Suppressor macrophage (primary cell): ENCODE data around the gene CCDC136.

ENCODE experiments used
- DNase-seq, 4 experiments: peaks; one replicate each; pipeline ENCODE4 v3.0.0-alpha.2; 2020 to 2022

The CCDC136 gene

GRCh38 chr7:128845475-128845874 is 53.7 kb downstream of the CCDC136 start:
- no peak for DNase-seq

GRCh38 chr7:128845987-128846386 is 54.2 kb downstream of the CCDC136 start:
- DNase-seq = no peak

- no peak for DNase-seq
Observed at GRCh38 chr7:128846781-128847444, 55.1 kb downstream of the CCDC136 start.

- DNase-seq = no peak
Observed at GRCh38 chr7:128847721-128848211, 56.0 kb downstream of the CCDC136 start.

- DNase-seq = no peak
Observed at GRCh38 chr7:128848289-128849155, 56.8 kb downstream of the CCDC136 start.

GRCh38 chr7:128849156-128849515 is 57.4 kb downstream of the CCDC136 start:
- DNase-seq = no peak

- no peak for DNase-seq
Observed at GRCh38 chr7:128849804-128850490, 58.2 kb downstream of the CCDC136 start.

GRCh38 chr7:128852537-128853254 is 60.9 kb downstream of the CCDC136 start:
- no peak for DNase-seq

- DNase-seq = no peak
Observed at GRCh38 chr7:128853799-128854198, 62.0 kb downstream of the CCDC136 start.

- no peak for DNase-seq
Observed at GRCh38 chr7:128854396-128854795, 62.6 kb downstream of the CCDC136 start.

- DNase-seq = no peak
Observed at GRCh38 chr7:128855559-128855958, 63.8 kb downstream of the CCDC136 start.

- no peak for DNase-seq
Observed at GRCh38 chr7:128856001-128856718, 64.4 kb downstream of the CCDC136 start.

- DNase-seq = no peak
Observed at GRCh38 chr7:128858380-128859231, 66.8 kb downstream of the CCDC136 start.

- peak in 2 of 4 experiments; percentile 13 to 25 for DNase-seq
Observed at GRCh38 chr7:128859232-128860157, 67.7 kb downstream of the CCDC136 start.

- DNase-seq = no peak
Observed at GRCh38 chr7:128860158-128861073, 68.6 kb downstream of the CCDC136 start.

- DNase-seq = no peak
Observed at GRCh38 chr7:128861957-128862570, 70.3 kb downstream of the CCDC136 start.

- DNase-seq = peak; percentile 99
Observed at GRCh38 chr7:128862571-128863432, 71.0 kb downstream of the CCDC136 start, which contains the start of gene ATP6V1F. ATP6V1F (plus strand) TSS chr7:128862856; CDS start chr7:128862905, 49 bp downstream.
